Thyroid gland (tissue), 4 donors: ENCODE measurements around the gene GRSF1.

Experiments
- POLR2A ChIP-seq, 2 donors: fragments of 450-650 bp; IDR thresholded peaks; one replicate each; pipeline ENCODE4 v1.6.1; 2017; ENCODE audit warnings: antibody characterized with exemption in 2 of 2, mild to moderate bottlenecking in 2 of 2, moderate library complexity in 1 of 2
- TF ChIP-seq, protein P1 (sequence below), 6 experiments: fragments of 200-600 bp in 3 of 6; fragments of 450-650 bp in 3 of 6; sonication (generic) in 3 of 6; IDR thresholded peaks; one replicate each; pipeline ENCODE4 v1.5.1; 2016 to 2019; ENCODE audit warnings: antibody characterized with exemption in 6 of 6, mild to moderate bottlenecking in 2 of 6, inconsistent platforms in 1 of 6, moderate library complexity in 1 of 6

DNA sequence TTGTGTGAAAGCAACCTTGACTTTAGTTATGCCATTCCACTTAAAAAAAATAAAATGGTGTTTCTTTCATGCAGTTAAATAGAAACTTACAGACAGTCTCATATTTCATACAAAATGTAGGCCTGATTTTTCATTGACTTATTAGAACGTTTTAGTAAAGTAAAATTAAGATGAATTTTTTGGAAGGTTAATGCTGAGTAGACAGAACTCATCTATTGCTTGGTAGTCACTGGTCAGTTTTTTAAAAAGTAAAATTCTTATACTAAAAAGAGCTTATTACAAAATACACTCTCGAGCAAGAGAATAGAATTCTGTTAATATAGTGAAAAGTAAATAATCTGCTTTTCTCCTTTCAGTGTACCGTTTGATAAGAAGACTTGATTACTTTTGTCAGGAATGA lies 41.0 kb upstream of the GRSF1 start:
- TF ChIP-seq, protein P1, sequence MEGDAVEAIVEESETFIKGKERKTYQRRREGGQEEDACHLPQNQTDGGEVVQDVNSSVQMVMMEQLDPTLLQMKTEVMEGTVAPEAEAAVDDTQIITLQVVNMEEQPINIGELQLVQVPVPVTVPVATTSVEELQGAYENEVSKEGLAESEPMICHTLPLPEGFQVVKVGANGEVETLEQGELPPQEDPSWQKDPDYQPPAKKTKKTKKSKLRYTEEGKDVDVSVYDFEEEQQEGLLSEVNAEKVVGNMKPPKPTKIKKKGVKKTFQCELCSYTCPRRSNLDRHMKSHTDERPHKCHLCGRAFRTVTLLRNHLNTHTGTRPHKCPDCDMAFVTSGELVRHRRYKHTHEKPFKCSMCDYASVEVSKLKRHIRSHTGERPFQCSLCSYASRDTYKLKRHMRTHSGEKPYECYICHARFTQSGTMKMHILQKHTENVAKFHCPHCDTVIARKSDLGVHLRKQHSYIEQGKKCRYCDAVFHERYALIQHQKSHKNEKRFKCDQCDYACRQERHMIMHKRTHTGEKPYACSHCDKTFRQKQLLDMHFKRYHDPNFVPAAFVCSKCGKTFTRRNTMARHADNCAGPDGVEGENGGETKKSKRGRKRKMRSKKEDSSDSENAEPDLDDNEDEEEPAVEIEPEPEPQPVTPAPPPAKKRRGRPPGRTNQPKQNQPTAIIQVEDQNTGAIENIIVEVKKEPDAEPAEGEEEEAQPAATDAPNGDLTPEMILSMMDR (IDR thresholded peaks at IDR 0.05) = no peak
- TF ChIP-seq POLR2A (IDR thresholded peaks at IDR 0.05) = no peak
